CD14-positive monocyte (primary cell): Measurements from ENCODE around the gene C20orf141. TPM values are rescaled to one million over a fixed set of nuclear protein-coding genes. Genes with fewer than 3 reads are reported as not detected.

Source experiments
- DNase-seq, 3 donors: peaks; one replicate each; pipeline ENCODE4 v3.0.0-alpha.2; 2011 to 2022
- H2AFZ ChIP-seq: 2 replicates; pipeline ENCODE4 v1.6.0; 2012; ENCODE audit warnings: mild to moderate bottlenecking, low read depth, low read length, inconsistent platforms; ENCODE audit not compliant: insufficient read depth, poor library complexity, severe bottlenecking
- H3K27ac ChIP-seq, 2 donors: 1 replicate in 1 of 2; 2 replicates in 1 of 2; pipeline ENCODE4 v1.5.1; 2012 to 2013; ENCODE audit warnings: low read length in 2 of 2, control low read depth in 1 of 2, inconsistent platforms in 1 of 2, low read depth in 1 of 2, mild to moderate bottlenecking in 1 of 2
- H3K27me3 ChIP-seq, 2 donors: one replicate each; pipeline versions ENCODE4 v1.6.0 to v1.6.1; 2011 to 2013; ENCODE audit warnings: low read length in 2 of 2; ENCODE audit not compliant: control insufficient read depth in 2 of 2, insufficient read depth in 2 of 2
- H3K36me3 ChIP-seq, 2 donors: replicated peaks in 1 of 2; 1 replicate in 1 of 2; 2 replicates in 1 of 2; pipeline versions ENCODE4 v1.5.1 to v1.6.1; 2012 to 2013; ENCODE audit warnings: low read length in 2 of 2, control low read depth in 1 of 2, inconsistent platforms in 1 of 2, mild to moderate bottlenecking in 1 of 2; ENCODE audit not compliant: insufficient read depth in 2 of 2, control insufficient read depth in 1 of 2
- H3K4me1 ChIP-seq, 2 donors: 1 replicate in 1 of 2; 2 replicates in 1 of 2; pipeline versions ENCODE4 v1.5.1 to v1.6.1; 2012 to 2013; ENCODE audit warnings: low read length in 2 of 2, control low read depth in 1 of 2, inconsistent platforms in 1 of 2, mild to moderate bottlenecking in 1 of 2, moderate library complexity in 1 of 2; ENCODE audit not compliant: insufficient read depth in 2 of 2, control insufficient read depth in 1 of 2
- H3K4me2 ChIP-seq: replicated peaks from 2 replicates; pipeline ENCODE3; 2012; ENCODE audit warnings: low read length, moderate library complexity, mild to moderate bottlenecking; ENCODE audit not compliant: poor library complexity, severe bottlenecking; ENCODE audit errors: extremely low read depth
- H3K4me3 ChIP-seq, 3 experiments: fragments of 200-600 bp in 1 of 3; sonication (generic) in 1 of 3; replicated peaks in 1 of 3; 1 replicate in 2 of 3; 2 replicates in 1 of 3; pipeline ENCODE4 v1.5.1; 2011 to 2013; ENCODE audit warnings: low read length in 3 of 3, mild to moderate bottlenecking in 3 of 3, control low read depth in 2 of 3, low read depth in 2 of 3, inconsistent platforms in 1 of 3, moderate library complexity in 1 of 3
- H3K79me2 ChIP-seq: 2 replicates; pipeline ENCODE4 v1.6.0; 2012; ENCODE audit warnings: mild to moderate bottlenecking, control low read depth, inconsistent platforms, low read length, moderate library complexity; ENCODE audit not compliant: insufficient read depth
- H3K9ac ChIP-seq: 2 replicates; pipeline ENCODE4 v1.6.0; 2017; ENCODE audit warnings: low read length, mild to moderate bottlenecking; ENCODE audit not compliant: insufficient read depth, poor library complexity, severe bottlenecking
- H3K9me3 ChIP-seq, 2 donors: replicated peaks in 1 of 2; 1 replicate in 1 of 2; 2 replicates in 1 of 2; pipeline versions ENCODE4 v1.5.1 to v1.6.1; 2012 to 2013; ENCODE audit warnings: low read length in 2 of 2, control low read depth in 1 of 2; ENCODE audit not compliant: control insufficient read depth in 1 of 2, insufficient read depth in 1 of 2
- H4K20me1 ChIP-seq: 2 replicates; pipeline ENCODE4 v1.6.0; 2012; ENCODE audit warnings: mild to moderate bottlenecking, low read length, control low read depth, moderate library complexity; ENCODE audit not compliant: insufficient read depth
- H3K27ac Mint-ChIP-seq, 7 donors: one replicate each; pipeline ENCODE4 v1.8.0; 2020; ENCODE audit warnings: mild to moderate bottlenecking in 7 of 7, mixed read lengths in 7 of 7, moderate library complexity in 6 of 7, inconsistent platforms in 2 of 7
- H3K27me3 Mint-ChIP-seq, 3 donors: one replicate each; pipeline ENCODE4 v1.8.0; 2021 to 2022; ENCODE audit warnings: low read depth in 3 of 3, mild to moderate bottlenecking in 3 of 3, mixed read lengths in 3 of 3, moderate library complexity in 3 of 3, inconsistent platforms in 1 of 3
- H3K36me3 Mint-ChIP-seq, 2 donors: one replicate each; pipeline ENCODE4 v1.8.0; 2020; ENCODE audit warnings: mixed read lengths in 2 of 2, inconsistent platforms in 1 of 2, mild to moderate bottlenecking in 1 of 2
- H3K4me1 Mint-ChIP-seq: one replicate; pipeline ENCODE4 v1.8.0; 2020; ENCODE audit warnings: mild to moderate bottlenecking, mixed read lengths
- H3K4me3 Mint-ChIP-seq, 2 donors: one replicate each; pipeline ENCODE4 v1.8.0; 2020; ENCODE audit warnings: mild to moderate bottlenecking in 2 of 2, mixed read lengths in 2 of 2, moderate library complexity in 1 of 2
- H3K9me3 Mint-ChIP-seq, 7 donors: one replicate each; pipeline ENCODE4 v1.8.0; 2020 to 2022; ENCODE audit warnings: mixed read lengths in 7 of 7, mild to moderate bottlenecking in 6 of 7, moderate library complexity in 6 of 7, inconsistent platforms in 2 of 7
- WGBS: methylation state at CpG from one replicate; pipeline ENCODE4 v1.1.5; 2013; ENCODE audit warnings: missing lambda C conversion rate; ENCODE audit not compliant: insufficient coverage; 5-methylcytosine and 5-hydroxymethylcytosine counted together
- intact Hi-C, 2 donors: fragments of 100-400 bp; cut with micrococcal nuclease; formaldehyde crosslinking; loops; one replicate each; pipeline versions ENCODE4 v1.15.0 to v1.15.1; 2023
- polyA minus RNA-seq: library from RNA; depleted of rRNA, polyadenylated mRNA; stranded (reverse); fragments of >200 nt; gene quantifications from 2 replicates; pipeline ENCODE4 v1.2.3, GENCODE V29; 2012
- polyA plus RNA-seq, 3 donors: library from polyadenylated mRNA; depleted of rRNA in 1 of 3; unstranded in 2 of 3; stranded (reverse) in 1 of 3; fragments of 300-500 nt in 2 of 3; fragments of >200 nt in 1 of 3; fragmentation: Illumina TruSeq in 2 of 3; gene quantifications; 1 replicate in 2 of 3; 2 replicates in 1 of 3; pipeline ENCODE4 v1.2.3, GENCODE V29; 2012 to 2021
- total RNA-seq, 12 experiments: library from RNA in 1 of 12; stranded (reverse) in 1 of 12; fragments of 120-200 nt in 1 of 12; gene quantifications; one replicate each; pipeline ENCODE4 v1.2.4 and lab custom pipeline; 2013 to 2026; ENCODE audit warnings: mixed read lengths in 6 of 12, inconsistent platforms in 1 of 12
- TF ChIP-seq, protein P1 (sequence below): fragments of 200-600 bp; IDR thresholded peaks from one replicate; pipeline ENCODE4 v1.8.0; 2022; ENCODE audit warnings: antibody characterized with exemption, mild to moderate bottlenecking

The C20orf141 gene, protein sequence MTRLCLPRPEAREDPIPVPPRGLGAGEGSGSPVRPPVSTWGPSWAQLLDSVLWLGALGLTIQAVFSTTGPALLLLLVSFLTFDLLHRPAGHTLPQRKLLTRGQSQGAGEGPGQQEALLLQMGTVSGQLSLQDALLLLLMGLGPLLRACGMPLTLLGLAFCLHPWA
- total RNA-seq (2013) = not detected
- polyA plus RNA-seq = not detected
- not detected in 2 replicates for polyA minus RNA-seq
- total RNA-seq (lab: John Stamatoyannopoulos, UW) = 0 reads per million in 11 experiments

DNA sequence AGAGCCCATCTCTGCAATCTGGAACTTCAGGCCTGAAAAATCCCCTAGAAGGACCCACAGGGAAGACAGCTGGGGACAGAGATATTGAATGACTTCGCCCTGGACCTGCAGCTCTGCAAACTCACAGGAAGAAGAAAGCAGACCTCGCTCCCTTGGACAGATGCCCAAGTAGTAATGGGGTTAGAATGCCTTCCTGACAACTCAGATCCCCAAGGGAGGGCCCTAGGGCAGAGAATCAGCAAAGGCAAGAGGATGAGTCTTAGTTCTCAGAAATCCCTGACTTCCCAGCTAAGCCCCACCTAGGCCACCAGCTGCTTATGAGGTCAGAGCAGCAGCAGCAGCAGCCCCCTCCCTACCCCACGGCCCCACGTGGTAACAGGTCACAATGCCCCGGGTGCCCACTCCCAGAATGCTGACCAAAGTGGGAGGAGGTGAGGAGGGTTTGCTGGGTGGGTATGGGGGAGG lies at the start of gene C20orf141:
Gene C20orf141 (plus strand): TSS at position 401 of the 465 bp plus-strand sequence. CDS start 198 bp downstream, outside the sequence.
- H3K27me3 ChIP-seq = peaks cover 0 to 9% of the 10 kb centered on the region in 2 donors
- Mint-ChIP-seq H3K27me3 (peaks cover 8 to 18% (median 17%) of the 10 kb centered on the region in 3 donors), H3K9me3 (peaks cover 0 to 15% (median 9%) of the 10 kb centered on the region in 7 donors), H3K4me1 (no peaks in the 10 kb centered on the region), H3K36me3 (no peaks in the 10 kb centered on the region), H3K27ac (peak within 1 kb of the TSS in 1 of 7 donors; percentile 12), H3K4me3 (no peak within 1 kb of the TSS)
- no peak within 1 kb of the TSS for H3K4me2 ChIP-seq
- H3K9ac ChIP-seq = no peak within 1 kb of the TSS
- no peaks in the 10 kb centered on the region for H3K4me1 ChIP-seq
- H3K36me3 ChIP-seq = no peaks in the 10 kb centered on the region
- H4K20me1 ChIP-seq = no peaks in the 10 kb centered on the region
- no peak within 1 kb of the TSS for H2AFZ ChIP-seq
- 0% methylated on average over 2 of the region's 5 CpGs for WGBS
- TF ChIP-seq, protein P1, sequence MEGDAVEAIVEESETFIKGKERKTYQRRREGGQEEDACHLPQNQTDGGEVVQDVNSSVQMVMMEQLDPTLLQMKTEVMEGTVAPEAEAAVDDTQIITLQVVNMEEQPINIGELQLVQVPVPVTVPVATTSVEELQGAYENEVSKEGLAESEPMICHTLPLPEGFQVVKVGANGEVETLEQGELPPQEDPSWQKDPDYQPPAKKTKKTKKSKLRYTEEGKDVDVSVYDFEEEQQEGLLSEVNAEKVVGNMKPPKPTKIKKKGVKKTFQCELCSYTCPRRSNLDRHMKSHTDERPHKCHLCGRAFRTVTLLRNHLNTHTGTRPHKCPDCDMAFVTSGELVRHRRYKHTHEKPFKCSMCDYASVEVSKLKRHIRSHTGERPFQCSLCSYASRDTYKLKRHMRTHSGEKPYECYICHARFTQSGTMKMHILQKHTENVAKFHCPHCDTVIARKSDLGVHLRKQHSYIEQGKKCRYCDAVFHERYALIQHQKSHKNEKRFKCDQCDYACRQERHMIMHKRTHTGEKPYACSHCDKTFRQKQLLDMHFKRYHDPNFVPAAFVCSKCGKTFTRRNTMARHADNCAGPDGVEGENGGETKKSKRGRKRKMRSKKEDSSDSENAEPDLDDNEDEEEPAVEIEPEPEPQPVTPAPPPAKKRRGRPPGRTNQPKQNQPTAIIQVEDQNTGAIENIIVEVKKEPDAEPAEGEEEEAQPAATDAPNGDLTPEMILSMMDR = no peak
- no peaks in the 10 kb centered on the region for H3K79me2 ChIP-seq
- intact Hi-C loops = no loop called here
- H3K9me3 ChIP-seq = no peaks in the 10 kb centered on the region
- no peak within 1 kb of the TSS for H3K27ac ChIP-seq
- no peak within 1 kb of the TSS for H3K4me3 ChIP-seq
- no peak for DNase-seq

DNA sequence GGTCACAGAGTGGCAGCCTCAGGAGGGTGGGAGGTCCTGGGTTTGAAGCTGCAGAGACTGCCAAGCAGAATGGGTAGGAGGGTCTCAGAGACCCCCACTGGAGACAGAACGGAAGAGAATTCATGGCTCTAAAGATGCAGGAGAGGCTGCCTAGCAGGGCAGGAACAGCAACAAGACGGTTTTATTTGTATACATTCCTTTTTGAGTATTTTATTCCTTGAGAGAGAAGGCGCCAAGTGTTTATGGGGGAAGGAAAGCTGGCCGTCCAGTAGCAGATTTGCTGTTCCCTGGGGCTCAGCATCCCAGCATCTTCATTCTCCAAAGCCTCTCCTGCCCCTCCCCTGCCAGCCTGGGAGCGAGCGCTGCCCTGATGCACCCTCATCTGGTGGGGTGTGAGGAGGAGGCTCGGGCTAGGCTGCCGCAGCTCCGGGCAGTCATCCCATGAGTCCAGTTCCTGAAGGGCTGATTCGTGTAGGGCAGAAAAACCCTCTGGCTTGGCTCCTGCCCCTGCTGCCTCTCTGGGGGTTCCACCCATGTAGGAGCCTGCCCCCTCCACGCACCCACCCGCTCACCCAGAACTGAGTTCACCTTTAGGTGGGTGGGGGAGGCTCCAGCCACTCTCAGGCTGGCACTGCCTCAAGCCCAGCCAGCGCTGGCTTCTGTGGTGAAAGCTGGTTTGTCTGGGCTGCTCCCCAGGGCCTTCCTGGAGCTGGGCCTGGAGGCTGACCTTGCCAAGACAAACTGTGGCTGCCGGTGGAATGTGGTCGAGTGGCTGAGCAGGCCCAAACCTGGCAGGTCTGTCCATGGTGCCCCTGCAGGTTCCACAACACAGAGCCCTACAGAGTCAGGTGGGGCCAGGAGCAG lies 46.8 kb upstream of the C20orf141 start:
- H3K36me3 ChIP-seq = no peaks in the 10 kb centered on the region
- no peaks in the 10 kb centered on the region for H3K9me3 ChIP-seq
- H3K4me3 ChIP-seq = no peak overlapping the region
- Mint-ChIP-seq H3K27ac (peak overlapping the region in 1 of 7 donors; percentile 19), H3K9me3 (peaks cover 0 to 5% (median 0%) of the 10 kb centered on the region in 7 donors), H3K27me3 (peaks cover 8 to 11% (median 9%) of the 10 kb centered on the region in 3 donors), H3K36me3 (no peaks in the 10 kb centered on the region), H3K4me1 (peaks cover 11% of the 10 kb centered on the region), H3K4me3 (no peak overlapping the region)
- DNase-seq = no peak
- H3K27me3 ChIP-seq = no peaks in the 10 kb centered on the region
- no peak overlapping the region for H2AFZ ChIP-seq
- no peaks in the 10 kb centered on the region for H4K20me1 ChIP-seq
- no peak overlapping the region for H3K4me2 ChIP-seq
- H3K79me2 ChIP-seq = no peaks in the 10 kb centered on the region
- TF ChIP-seq, protein P1 = no peak
- intact Hi-C loops = no loop called here
- no peaks in the 10 kb centered on the region for H3K4me1 ChIP-seq
- H3K27ac ChIP-seq = no peak overlapping the region
- no peak overlapping the region for H3K9ac ChIP-seq
- WGBS = 87% methylated on average over 8 of the region's 15 CpGs
